NCI-H187 (cell line): ENCODE measurements around the gene VPS13C.
"Not testable (repeated sequence)": the region's sequence is repeated elsewhere in the genome, so short reads cannot be mapped to it uniquely, and the experiment has no call there.

Source experiments
- DNase-seq, 2 experiments: peaks; one replicate each; lab custom pipeline; 2025; lab: John Stamatoyannopoulos, UW

The VPS13C gene

DNA sequence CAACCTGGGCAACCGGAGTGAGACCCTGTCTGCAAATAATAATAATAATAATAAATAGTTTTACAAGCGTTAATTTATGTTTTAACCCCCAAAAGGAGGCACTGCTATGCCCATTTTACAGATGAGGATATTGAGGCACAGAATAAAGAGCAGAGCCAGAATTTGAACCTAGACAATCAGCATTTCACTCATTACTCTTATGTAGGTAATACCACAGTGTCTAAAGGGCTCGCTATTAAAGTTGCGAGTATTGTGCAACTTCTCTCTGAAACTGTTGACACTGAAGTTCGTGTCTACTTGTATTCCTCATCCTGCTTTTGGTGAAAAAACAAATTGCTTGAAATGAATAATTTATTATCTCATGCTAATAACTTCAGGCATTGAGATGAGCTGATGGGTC, 9.3 kb upstream of the VPS13C start:
- DNase-seq: no peak

DNA sequence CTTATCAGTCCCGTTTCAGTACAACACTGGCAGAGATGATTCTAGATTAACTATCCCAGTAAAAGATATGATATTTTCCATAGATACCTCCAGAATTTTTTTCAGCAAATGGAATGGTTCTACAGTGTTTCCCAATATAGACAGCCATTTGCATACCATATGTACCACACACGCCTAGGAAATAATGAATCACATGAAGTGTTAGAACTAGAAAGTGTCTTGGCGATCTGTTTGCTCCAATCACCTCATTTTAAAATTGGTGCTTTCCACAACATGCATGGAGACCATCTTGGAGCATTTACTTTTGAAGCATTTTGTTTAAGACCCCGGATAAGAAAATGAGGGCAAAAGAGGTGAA, 8.5 kb upstream of the VPS13C start:
- no peak for DNase-seq

DNA sequence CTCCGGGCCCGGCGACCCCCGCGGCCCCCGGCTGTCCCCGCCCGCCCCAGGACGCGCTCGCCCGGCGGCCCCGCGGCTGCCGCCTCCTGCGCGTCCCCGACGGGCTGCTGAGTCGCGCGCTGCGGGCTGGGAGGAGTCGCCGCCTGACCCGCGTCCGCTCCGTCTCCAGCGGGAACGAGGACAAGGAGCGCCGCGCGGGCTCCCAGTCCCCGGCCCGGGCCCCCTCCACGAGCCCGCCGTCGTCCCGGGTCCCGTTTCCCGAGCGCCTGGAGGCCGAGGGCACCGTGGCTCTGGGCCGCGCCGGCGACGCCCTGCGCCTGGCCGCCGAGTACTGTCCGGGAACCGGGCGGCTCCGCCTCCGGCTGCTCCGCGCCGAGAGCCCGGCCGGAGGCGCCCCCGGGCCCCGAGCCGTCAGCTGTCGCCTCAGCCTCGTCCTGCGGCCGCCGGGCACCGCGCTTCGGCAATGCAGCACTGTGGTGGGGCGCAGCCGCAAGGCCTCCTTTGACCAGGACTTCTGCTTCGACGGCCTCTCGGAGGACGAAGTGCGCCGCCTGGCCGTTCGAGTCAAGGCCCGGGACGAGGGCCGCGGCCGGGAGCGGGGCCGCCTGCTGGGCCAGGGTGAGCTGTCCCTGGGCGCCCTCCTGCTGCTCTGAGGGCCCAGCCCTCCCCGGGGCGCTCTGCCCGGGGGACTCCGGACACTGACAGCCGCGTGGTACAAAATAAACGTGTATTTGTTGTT, 8.0 kb upstream of the VPS13C start:
- DNase-seq: no peak

DNA sequence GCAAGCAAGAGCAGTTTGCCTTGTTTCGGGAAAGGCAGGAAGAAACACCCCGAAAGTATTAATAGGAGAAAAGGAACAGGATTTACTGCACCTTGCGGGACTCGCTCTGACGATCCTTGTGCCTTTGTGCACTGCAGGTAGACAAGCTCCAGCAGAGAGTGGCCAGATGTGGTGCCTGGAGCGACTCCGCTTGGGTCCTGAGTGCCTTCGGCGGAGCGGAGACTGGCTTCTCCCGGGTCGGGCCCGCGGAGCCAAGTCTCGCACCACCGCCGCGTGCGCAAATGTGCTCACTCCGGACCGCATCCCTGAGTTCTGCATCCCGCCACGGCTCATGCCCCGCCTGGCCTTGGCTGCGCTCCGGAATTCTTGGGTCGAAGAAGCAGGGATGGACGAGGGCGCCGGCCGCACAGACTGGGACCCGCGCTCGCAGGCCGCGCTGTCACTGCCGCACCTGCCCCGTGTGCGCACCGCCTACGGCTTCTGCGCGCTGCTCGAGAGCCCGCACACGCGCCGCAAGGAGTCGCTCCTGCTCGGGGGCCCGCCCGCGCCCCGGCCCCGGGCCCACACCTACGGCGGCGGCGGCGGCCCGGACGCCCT, 7.3 kb upstream of the VPS13C start:
- DNase-seq: no peak

DNA sequence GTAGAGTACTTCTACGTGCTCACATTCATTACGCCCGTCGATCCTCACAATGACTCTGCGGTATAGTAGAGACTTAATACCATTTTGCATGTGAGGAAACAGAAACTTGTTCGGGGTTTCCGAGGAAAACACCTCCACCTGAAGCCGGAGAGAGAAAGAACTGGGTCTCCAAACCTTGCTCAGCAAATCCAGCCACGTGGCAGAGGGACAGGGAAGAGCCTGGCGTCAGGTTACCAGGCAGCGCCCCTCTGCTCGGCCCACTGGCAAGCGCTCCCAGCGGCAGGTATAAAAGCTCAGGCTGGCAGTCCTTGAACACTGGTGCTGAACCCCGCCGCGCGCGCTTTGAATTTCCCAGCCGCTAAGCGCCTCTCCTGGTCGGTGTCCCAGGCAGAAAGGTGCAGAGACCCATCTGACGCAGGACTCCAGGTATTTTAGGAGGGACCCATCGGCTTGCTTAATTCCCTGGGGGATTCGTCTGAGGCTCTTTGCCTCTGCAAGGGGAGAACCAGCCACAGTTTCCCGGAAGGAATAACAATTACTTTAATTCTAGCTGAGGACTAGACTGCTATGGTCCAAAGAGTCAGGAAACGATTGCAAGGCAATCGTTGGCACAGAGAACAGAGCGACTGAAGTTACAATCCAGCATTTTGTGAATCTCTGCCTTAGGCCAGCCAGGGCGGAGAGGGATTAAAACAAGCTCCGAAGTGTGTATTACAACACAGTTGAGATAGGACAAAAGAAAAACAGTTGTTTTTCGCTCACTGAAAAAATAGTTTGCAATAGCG, 6.6 kb upstream of the VPS13C start, which contains the start of gene C2CD4A:
Gene C2CD4A, plus strand, starts transcription at position 315 of the 785 bp plus-strand sequence. CDS start 637 bp downstream, outside the sequence.
- DNase-seq: peak; percentile 20 to 65

DNA sequence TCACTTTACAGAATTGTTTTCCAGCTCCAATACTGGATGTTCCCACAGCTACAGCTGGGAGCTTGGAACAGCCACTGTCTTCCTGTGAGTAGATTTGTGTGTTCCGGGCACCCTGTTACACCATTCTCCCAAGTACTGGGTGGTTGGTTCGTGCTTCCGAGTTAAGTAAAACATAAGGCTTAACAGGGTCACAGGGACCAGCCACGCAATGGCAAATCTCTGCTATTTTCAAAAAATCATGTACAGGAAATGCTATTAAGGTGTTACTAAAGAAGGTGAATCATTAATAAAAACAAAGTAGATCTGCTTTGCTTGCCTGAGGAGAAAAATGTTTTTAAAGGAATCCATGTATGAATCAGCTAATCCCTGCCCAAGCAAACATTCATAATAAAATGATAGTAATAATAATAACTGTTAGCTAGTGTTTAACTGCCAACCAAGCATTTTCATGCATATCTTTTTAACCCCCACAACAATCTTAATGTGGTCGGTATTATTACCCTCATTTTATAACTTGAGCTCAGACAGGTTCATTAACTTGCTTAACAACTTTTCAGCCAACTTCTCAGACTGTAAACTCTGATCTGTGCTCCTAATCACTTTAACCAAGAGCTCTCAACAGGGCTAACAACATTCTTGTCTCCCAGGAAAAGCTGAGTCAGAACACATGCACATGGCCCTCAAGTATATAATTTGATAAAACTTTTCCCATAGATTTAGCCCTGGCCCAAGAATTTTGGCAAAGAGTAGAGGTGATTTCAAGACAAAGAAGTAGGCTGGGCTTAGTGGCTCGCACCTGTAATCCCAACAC, 3.8 kb upstream of the VPS13C start:
- no peak for DNase-seq

DNA sequence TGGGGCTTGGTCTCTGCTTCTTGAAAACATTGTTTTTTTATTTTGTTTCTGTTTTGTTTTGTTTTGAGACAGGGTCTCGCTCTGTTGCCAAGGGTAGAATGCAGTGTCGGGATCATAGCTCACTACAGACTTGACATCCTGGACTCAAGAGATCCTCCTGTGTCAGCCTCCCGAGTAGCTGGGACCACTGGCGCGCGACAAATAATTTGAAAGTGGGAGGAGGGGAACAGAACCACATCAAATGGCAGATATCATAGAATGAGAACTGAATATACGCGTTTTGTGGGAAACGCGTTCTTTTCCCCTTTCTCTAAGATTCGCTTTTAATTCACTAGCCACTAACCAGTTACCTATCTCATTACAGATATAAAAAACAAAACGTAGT, 641 bp upstream of the VPS13C start:
- DNase-seq: no peak

DNA sequence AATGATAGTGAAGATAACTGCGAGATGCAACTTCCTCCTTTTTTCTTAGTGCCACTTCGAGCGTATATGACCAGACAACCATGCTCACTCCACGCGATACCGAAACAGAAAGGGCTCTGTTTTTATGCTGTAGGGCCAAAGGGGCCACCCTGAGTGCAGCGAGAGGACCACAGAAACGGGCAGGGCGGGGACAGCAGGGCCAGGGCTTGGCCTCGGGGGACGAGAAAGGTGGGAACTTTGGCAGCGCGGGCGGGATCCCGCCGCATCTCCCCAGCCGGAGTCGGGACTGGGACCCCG, 483 bp downstream of the VPS13C start:
- DNase-seq: no peak

DNA sequence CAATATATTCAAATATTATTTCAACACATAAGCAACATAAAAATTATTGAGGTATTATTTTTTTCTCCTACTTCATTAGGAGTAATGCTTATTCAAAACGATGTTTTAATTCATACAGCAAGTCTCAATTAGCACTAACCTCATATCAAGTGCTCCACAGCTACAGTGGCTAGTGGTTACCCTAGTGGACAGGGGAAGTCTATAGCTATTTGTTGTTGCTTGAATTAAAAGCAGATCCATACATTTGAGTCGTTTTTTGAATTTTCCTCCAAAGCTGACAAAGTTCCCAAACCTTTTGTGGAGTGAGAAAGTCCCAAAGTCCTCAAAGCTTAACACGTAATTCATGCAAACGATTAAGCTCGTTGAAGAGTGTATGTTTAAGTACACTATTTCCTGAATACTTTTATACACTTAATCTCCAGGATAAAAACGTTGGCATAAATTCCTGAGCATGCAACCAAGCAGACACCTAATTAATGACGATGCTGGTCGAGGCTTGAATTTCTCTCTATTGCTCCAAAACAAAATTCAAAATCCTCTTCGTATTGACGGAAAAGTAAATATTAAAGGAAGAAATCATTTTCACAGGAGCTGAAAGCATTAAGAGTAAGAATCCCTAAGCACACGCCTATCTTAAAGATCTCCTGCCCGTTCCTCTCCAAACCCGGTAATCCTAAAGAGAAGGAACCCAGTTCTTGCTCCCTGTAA, 985 bp downstream of the VPS13C start:
- DNase-seq: no peak

DNA sequence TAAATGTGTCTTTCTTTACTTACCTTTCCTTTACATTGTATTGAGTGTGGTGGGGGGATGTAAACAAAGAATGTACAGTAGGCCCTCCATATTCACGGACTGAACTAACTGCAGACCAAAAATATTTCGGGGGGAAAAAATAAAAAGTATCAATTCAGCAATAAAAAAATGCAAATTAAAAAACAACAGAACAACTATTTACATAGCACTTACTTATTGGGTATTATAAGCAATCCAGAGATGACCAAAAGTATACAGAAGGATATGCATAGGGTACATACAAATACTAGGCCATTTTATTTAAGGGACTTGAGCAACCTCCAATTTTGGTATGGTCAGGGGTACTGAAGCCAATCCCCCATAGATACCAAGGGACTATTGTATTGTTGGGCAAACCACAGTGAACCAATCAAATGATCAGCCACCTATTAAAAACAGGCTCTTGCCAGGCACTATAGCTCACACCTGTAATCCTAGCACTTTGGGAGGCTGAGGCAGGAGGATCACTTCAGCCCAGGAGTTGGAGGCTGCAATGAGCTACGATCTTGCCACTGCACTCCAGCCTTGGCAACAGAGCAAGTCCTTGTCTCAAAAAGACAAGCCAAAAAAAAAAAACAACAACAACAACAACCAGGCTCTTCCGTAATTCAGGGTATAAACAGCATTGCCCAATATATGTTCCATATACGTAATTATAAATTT, 1.8 kb downstream of the VPS13C start:
- no peak for DNase-seq

DNA sequence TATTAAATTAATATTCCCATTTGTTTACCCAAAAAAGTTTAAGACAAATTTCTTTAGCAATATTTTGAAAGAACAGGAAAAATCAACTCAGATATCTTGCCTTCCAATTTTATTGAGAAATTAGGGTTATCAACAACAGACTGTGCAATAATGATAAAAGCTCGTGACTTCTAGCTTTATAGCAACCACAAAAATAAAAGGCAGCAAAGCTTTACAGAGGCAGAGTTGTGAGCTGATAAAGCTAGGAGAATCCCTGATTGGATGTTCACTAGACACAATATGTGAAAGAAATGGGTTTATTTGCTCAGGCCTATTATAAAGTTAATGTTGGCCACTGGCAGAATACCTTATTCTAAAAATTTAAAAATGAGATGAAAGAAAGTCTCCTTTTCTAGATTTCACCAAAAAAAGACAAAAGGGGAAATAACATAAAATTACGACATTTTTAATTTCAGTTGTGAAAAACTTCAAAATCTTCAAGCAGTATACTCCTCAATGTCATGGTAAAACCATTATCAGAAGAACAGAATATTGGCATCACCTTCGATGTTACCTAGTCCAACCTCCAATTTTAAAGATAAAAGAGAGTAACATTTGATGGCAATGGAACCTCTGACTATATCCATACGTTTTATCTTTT, 2.8 kb downstream of the VPS13C start:
- DNase-seq: no peak

DNA sequence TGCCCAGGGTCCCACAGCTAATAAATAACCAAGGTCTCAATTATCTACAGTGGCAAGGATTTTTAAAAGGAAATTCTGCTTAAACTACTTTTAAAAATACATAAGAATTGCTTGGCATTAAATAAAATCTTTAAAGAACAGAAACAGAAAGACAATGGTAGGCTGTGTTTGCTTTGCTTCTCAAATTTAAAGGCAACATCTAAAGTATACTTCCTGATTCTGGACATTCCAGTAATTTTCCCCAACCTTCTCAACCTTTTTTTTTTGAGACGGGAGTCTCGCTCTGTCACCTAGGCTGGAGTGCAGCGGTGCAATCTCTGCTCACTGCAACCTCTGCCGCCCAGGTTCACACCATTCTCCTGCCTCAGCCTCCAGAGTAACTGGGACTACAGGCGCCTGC, 5.3 kb downstream of the VPS13C start:
- DNase-seq: no peak

DNA sequence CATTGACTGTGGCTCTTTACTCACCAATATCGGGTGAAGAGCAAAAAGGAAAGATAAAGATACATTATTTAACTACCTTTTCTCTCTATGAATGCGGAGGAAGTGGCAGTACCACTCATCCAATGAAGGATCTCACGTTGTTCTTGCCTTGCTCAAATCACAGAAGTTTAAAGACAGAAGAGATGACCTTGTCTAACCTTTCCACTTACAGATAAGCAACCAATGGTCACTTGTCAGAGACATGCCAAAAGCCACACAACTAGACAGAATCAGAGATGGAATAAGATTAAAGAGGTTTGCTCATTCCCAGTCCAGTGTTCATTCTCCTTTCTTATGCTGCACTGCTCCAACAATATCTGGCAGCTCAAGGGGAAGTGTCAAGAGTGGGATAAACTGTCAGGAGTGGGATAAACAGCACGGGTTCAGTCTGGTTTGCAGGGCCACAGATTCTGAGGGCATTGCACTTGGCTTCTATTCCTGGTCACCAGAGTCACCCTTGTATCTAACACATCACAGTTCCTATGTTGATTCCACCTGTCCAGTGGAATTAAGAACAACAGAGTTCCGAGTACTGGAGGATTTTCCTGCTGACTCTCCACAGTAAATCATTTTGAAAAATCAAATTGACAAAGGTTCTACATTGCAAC, 6.7 kb downstream of the VPS13C start:
- DNase-seq: no peak

DNA sequence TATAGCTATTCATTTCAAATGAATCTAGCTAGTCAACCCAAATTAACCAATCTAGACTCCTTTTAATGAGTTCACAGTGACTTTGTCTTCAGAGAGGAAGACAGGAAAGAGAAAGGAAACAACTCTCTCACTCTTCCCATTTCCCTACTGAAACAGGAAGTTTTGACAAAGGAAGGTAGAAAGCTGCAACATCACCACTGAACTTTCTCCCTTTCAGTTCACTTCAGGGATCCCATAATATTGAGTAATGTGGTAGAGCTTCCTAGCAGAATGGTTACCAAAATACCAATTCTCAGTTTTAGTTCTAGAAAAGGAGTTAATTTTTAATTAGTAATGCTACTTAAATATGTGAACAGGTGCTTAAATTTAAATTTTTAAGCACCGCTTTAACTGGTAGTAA, 7.5 kb downstream of the VPS13C start:
- no peak for DNase-seq

DNA sequence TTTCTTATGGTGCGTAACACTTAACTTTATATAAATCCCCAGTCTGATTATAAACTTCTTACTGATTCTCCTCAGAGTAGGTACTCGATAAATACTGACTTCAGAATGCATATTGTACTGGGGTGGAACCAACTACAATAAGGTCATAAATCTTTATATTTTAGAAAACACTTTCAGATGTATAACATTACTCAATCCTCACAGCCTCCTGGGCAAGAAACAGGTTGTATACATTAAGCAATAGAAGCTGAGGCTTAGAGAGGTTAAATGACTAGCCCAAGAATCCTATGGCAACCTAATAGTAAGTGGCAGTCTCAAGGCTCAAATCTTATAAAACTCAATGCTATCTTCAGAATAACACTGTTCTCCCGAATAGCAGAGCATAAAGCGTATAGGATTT, 9.1 kb downstream of the VPS13C start:
- no peak for DNase-seq

DNA sequence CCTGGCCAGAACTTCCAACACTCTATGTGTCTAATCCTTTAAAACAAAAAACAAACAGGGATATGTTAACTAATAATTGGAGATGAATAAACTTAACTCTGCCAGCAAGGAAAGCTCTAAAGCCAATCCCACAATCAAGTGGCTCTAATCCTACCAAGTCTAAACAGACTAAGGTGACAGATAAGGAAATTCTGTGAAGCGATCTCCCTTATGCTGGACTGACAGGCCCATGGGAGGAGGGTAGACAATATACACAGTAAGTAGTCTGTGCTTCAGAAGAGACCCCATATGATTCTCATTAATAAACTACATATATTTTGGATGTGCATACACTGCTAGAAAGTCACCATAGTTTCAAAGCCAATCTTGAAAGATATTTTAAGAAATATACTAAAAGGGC, 10.1 kb downstream of the VPS13C start:
- no peak for DNase-seq

DNA sequence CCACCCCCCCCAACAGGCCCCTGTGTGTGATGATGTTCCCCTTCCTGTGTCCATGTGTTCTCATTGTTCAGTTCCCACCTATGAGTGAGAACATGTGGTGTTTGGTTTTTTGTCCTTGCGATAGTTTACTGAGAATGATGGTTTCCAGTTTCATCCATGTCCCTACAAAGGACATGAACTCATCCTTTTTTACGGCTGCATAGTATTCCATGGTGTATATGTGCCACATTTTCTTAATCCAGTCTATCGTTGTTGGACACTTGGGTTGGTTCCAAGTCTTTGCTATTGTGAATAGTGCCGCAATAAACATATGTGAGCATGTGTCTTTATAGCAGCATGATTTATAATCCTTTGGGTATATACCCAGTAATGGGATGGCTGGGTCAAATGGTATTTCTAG, 12.0 kb downstream of the VPS13C start:
- not testable (repeated sequence) for DNase-seq

DNA sequence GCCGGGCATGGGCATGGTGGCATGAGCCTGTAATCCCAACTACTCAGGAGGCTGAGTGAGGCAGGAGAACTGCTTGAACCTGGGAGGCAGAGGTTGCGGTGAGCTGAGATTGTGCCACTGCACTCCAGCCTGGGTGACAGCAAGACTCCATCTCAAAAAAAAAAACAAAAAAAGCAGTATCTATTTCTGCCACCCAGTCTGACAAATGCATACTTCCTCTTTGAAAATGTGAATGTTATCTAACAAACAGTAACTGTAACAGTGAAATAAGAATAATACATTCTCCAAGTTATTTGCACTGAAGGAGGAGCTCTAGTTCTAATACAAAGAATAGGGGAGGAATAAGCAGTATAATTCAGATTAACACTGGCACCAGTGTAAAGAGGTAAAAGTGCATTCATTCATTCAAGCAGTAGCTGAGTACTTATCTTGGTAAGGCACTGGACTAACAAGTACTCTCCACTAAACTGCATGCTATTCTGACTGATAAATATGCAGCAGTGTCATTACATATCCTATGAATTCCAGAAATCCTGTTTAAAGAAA, 12.9 kb downstream of the VPS13C start:
- DNase-seq: no peak

DNA sequence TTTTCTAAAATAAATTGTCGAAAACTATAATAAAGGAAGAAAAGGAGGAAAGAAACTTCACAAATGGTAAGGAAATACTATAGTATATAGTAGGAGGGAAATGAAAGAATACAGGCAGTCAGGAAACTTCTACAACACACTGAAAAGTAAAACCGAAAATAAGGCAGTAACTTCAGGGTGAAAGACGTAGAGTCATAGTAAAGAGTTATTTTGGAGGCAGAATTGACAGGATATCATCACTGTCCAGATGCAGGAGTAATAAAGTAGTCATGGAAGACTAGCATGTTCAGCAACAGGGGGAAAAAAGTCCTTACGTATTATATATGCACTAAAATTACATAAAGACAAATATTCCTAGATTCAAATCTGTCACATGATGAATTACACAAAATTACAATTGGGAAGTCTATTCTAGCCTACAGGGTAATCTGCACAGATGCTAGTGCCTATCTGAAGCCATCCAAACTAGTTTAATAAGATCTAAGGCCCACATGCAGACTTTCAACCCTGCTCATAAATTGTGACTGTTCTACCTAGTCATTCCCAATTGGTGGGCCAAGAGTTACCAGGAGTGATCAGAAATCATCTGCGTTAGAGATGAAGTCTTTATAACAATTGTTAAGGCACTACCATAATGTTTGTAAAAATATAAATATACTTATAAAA, 14.0 kb downstream of the VPS13C start:
- no peak for DNase-seq
